ENCODE results near the gene RASD1.
"Not testable (repeated sequence)": the region's sequence is repeated elsewhere in the genome, so short reads cannot be mapped to it uniquely, and the experiment has no call there.

- not testable (repeated sequence) for TF ChIP-seq CTCF (IDR thresholded peaks at IDR 0.05; ENCODE audit: insufficient read depth, low read length); POLR2AphosphoS5 (IDR thresholded peaks at IDR 0.05; ENCODE audit: low read depth); GABPA (IDR thresholded peaks at IDR 0.05; ENCODE audit: low read depth); SPI1 (IDR thresholded peaks at IDR 0.05; ENCODE audit: borderline replicate concordance, low read depth)
Observed at GRCh38 chr17:17454700-17455099, 41.5 kb downstream of the RASD1 start.

Data from HL-60 (cell line).